Activated naive CD8-positive, alpha-beta T cell treated with anti-CD3 and anti-CD28 coated beads, Interleukin-2, amount 10 ng/mL, durations not matched to agents 7 days and 5 days (primary cell): ENCODE results near the gene KLHL28. TPM values are rescaled to one million over a fixed set of nuclear protein-coding genes. Genes with fewer than 3 reads are reported as not detected.

ENCODE experiments used
- ATAC-seq: fragments of 150-1000 bp; cut with Tn5 transposase; one replicate; pipeline ENCODE4 v1.10.0; 2021; ENCODE audit warnings: low read depth, moderate library complexity
- POLR2A ChIA-PET: fragments of 350-600 bp; sonication (Branson Sonifier 250); formaldehyde crosslinking; loops from one replicate; lab custom pipeline; 2021; ENCODE audit warnings: antibody characterized with exemption; lab: Charles Lee
- DNase-seq: peaks from one replicate; pipeline ENCODE4 v3.0.0; 2021
- H3K27ac Mint-ChIP-seq: one replicate; pipeline ENCODE4 v1.8.0; 2022; ENCODE audit warnings: mild to moderate bottlenecking, mixed read lengths
- H3K27me3 Mint-ChIP-seq: one replicate; pipeline ENCODE4 v1.8.0; 2022; ENCODE audit warnings: mild to moderate bottlenecking, moderate library complexity, mixed read lengths
- H3K36me3 Mint-ChIP-seq: one replicate; pipeline ENCODE4 v1.8.0; 2021; ENCODE audit warnings: mild to moderate bottlenecking, mixed read lengths
- H3K4me1 Mint-ChIP-seq: one replicate; pipeline ENCODE4 v1.8.0; 2021; ENCODE audit warnings: mixed read lengths
- H3K4me3 Mint-ChIP-seq: one replicate; pipeline ENCODE4 v1.8.0; 2022; ENCODE audit warnings: mild to moderate bottlenecking, moderate library complexity, mixed read lengths
- H3K9me3 Mint-ChIP-seq: one replicate; pipeline ENCODE4 v1.8.0; 2021; ENCODE audit warnings: mixed read lengths
- total RNA-seq, 2 experiments: library from RNA; stranded (reverse); gene quantifications; one replicate each; pipeline ENCODE4 v1.2.3, GENCODE V29; 2021

The KLHL28 gene
- total RNA-seq, 2 experiments from 2014 or later: 19.6 to 22.4 TPM

DNA sequence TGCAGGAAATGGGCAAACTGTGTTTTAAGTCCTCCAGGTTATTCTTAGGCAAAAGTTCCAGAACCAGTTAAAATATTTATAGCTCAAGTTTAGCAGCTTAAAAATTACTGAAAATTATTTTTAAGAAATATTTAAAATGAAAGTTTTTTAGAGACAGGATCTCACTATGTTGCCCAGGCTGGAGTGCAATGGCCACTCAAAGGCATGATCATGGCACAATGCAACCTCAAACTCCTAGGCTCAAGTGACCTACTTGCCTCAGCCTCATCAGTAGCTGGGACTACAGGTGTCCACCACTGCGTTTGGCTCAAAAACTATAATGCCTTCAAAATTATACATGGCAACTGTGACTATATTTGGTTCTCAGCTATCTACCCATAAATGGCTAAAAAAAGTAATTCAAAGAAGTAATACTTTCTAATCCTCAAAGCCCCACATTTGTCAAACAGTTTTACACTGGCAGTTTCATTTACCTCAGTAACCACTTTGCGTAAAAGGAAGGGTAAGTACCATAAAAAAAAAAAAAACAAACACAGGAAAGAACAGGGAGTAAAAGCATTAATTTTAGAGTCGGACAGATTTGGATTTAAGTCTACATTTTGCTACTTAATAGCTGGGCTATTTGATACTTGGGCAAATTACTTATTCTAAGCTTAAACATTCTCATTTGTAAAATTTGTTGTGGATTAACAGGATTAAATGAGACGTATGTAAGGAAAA is 9.2 kb downstream of the KLHL28 start:
- POLR2A ChIA-PET: interaction anchor here (1.0 kb wide), 1 partner anchor 9 kb away, joined by 3 read pairs; the partner anchor contains the start of gene KLHL28
- peaks cover 21% of the 10 kb centered on the region for H3K36me3 Mint-ChIP-seq
- no peaks in the 10 kb centered on the region for H3K9me3 Mint-ChIP-seq
- no peak overlapping the region for H3K4me3 Mint-ChIP-seq
- peak overlapping the region; percentile 52 for H3K27ac Mint-ChIP-seq
- H3K27me3 Mint-ChIP-seq: no peaks in the 10 kb centered on the region
- DNase-seq: no peak
- no peak for ATAC-seq
- peaks cover 13% of the 10 kb centered on the region for H3K4me1 Mint-ChIP-seq

GRCh38 chr14:44951051-44951450 is 10.7 kb downstream of the KLHL28 start:
- Mint-ChIP-seq H3K36me3 (peaks cover 27% of the 10 kb centered on the region), H3K4me3 (no peak overlapping the region), H3K4me1 (peaks cover 11% of the 10 kb centered on the region), H3K27me3 (no peaks in the 10 kb centered on the region), H3K9me3 (peaks cover 3% of the 10 kb centered on the region), H3K27ac (no peak overlapping the region)
- ATAC-seq (no peak), DNase-seq (no peak)
- POLR2A ChIA-PET: no interaction called here

- Mint-ChIP-seq H3K27me3 (no peaks in the 10 kb centered on the region), H3K4me3 (no peak overlapping the region), H3K9me3 (peaks cover 7% of the 10 kb centered on the region), H3K36me3 (peaks cover 57% of the 10 kb centered on the region), H3K27ac (no peak overlapping the region), H3K4me1 (peaks cover 3% of the 10 kb centered on the region)
- POLR2A ChIA-PET: interaction anchor here (1.5 kb wide), 1 partner anchor 16 kb away, joined by 4 read pairs; the partner anchor contains the start of genes KLHL28 and TOGARAM1
- no peak for DNase-seq
- no peak for ATAC-seq
Measured at GRCh38 chr14:44945264-44945663, 16.5 kb downstream of the KLHL28 start.

- POLR2A ChIA-PET: no interaction called here
- Mint-ChIP-seq H3K4me3 (no peak overlapping the region), H3K4me1 (peaks cover 3% of the 10 kb centered on the region), H3K27ac (no peak overlapping the region), H3K36me3 (peaks cover 62% of the 10 kb centered on the region), H3K27me3 (no peaks in the 10 kb centered on the region), H3K9me3 (peaks cover 7% of the 10 kb centered on the region)
- DNase-seq: no peak
- no peak for ATAC-seq
Measured at GRCh38 chr14:44944107-44944506, 17.6 kb downstream of the KLHL28 start.

DNA sequence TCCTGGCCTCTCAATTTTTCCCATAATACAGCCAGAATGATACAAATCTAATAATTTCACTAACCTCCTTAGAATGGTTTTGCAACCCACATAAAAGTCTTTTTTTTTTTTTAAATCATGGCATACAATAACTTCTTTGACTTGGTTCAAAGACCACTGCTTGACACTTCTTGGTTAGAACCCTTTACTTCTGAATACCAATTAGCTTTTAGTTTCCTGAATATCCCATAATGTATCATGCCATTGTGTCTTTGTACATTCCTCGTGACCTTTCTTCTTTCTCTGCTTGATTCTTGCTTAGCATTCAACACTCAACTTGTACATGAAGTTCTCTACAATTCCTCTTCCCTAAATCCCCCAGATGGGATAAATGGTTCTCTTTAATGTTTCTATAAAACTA is 19.3 kb downstream of the KLHL28 start:
- Mint-ChIP-seq H3K36me3 (peaks cover 67% of the 10 kb centered on the region), H3K9me3 (peaks cover 14% of the 10 kb centered on the region), H3K4me1 (peaks cover 3% of the 10 kb centered on the region), H3K4me3 (no peak overlapping the region), H3K27me3 (no peaks in the 10 kb centered on the region), H3K27ac (no peak overlapping the region)
- ATAC-seq: no peak
- DNase-seq: no peak
- POLR2A ChIA-PET: no interaction called here

DNA sequence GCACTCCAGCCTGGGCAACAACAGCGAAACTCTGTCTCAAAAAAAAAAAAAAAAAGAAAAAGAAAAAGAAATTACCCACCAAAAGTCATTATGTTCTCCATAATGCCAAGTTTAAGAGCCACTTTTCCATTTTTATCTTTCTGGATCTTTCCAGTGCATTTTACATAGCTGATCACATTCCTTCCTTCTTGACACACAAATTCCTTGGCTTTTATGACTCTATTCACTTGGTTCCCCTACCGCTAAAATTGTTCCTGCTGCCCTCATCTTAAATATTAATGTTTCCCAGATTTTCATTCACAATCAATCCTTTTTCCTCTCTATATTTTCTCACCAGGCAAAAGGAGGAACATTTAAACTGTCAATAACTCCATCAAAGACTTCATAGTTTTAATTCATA is 20.2 kb downstream of the KLHL28 start:
- no peak overlapping the region for H3K27ac Mint-ChIP-seq
- ATAC-seq: no peak

DNA sequence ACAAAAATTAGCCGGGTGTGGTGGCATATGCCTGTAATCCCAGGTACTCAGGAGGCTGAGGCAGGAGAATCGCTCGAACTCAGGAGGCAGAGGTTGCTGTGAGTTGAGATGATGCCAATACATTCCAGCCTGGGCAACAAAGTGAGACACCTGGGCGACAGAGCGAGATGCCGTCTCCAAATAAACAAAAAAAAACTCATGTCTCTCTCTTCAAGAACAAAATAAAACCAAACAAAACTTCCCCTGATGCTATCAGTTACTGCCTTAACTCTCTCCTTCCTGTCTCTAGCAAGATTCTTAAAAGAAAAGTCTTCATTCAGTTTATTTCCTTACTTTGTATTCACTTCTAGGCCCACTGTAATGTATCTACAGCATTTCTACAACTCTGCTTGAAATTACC is 20.8 kb downstream of the KLHL28 start:
- Mint-ChIP-seq H3K27me3 (no peaks in the 10 kb centered on the region), H3K36me3 (peaks cover 71% of the 10 kb centered on the region), H3K9me3 (peaks cover 11% of the 10 kb centered on the region), H3K27ac (peak overlapping the region; percentile 44), H3K4me1 (peaks cover 4% of the 10 kb centered on the region), H3K4me3 (no peak overlapping the region)
- POLR2A ChIA-PET: no interaction called here
- ATAC-seq (no peak), DNase-seq (no peak)

More for the DNA sequence above, 20.2 kb downstream of the KLHL28 start:
- H3K4me3 Mint-ChIP-seq: no peak overlapping the region
- DNase-seq: no peak
- H3K36me3 Mint-ChIP-seq: peaks cover 66% of the 10 kb centered on the region
- POLR2A ChIA-PET: no interaction called here
- no peaks in the 10 kb centered on the region for H3K27me3 Mint-ChIP-seq
- peaks cover 4% of the 10 kb centered on the region for H3K4me1 Mint-ChIP-seq
- peaks cover 11% of the 10 kb centered on the region for H3K9me3 Mint-ChIP-seq

DNA sequence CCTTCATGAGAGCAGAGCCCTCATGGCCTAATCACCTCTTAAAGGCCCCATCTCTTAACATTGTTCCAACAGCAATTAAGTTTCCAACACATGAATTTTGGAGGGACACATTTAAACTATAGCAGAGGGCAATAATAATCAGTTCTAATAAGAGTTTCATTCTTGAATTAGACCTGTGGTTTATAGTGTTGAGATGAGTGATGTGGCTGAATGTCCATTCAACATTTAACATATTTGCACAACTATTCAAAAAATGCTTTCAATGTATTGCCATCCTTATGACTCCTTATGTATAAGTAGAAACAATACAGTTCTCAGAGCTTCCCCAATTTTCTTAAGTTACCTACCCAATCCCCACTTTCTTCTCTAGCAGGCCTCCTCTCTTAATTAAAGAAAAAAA is 21.5 kb downstream of the KLHL28 start:
- Mint-ChIP-seq H3K4me1 (peaks cover 4% of the 10 kb centered on the region), H3K27me3 (no peaks in the 10 kb centered on the region), H3K4me3 (no peak overlapping the region), H3K36me3 (peaks cover 66% of the 10 kb centered on the region), H3K9me3 (peaks cover 11% of the 10 kb centered on the region), H3K27ac (no peak overlapping the region)
- ATAC-seq: no peak
- no peak for DNase-seq
- POLR2A ChIA-PET: no interaction called here

DNA sequence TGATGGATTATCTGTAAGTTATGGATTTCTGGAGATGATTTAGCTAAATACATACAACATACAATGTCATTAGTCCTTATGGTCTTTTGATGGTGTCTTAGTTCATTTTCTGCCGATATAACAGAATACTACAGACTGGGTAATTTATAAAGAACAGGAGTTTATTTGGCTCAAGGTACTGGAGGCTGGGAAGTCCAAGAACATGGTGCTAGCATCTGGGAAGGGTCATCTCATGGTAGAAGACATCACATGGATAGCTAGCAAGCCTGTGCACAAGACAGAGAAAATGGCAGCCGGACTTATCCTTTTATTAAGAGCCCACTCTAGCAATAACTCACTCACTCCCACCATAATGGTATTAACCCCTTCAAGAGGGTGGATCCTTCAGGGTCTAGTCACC is 24.2 kb downstream of the KLHL28 start:
- Mint-ChIP-seq H3K27me3 (no peaks in the 10 kb centered on the region), H3K27ac (no peak overlapping the region), H3K4me1 (peaks cover 4% of the 10 kb centered on the region), H3K9me3 (peaks cover 11% of the 10 kb centered on the region), H3K36me3 (peaks cover 58% of the 10 kb centered on the region), H3K4me3 (no peak overlapping the region)
- DNase-seq: no peak
- POLR2A ChIA-PET: no interaction called here
- no peak for ATAC-seq

DNA sequence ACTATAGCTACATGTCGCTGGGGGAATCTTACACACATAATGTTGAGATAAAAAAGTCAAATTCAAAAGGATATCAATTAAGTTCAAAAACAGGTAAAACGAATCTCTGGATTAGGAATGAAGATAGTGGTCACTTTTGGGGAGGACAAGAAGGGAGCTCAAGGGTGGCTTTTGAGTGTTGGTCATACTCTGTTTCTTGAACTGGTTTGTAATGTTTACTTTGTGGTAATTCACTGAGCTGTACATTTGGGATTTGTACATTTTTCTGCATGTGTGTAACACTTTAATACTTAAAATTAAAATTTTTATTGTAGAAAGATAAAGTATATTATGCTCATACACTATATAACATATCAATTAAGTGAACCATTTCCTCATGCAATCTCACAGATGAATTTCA is 26.6 kb downstream of the KLHL28 start:
- Mint-ChIP-seq H3K27me3 (no peaks in the 10 kb centered on the region), H3K4me1 (peaks cover 5% of the 10 kb centered on the region), H3K4me3 (no peak overlapping the region), H3K9me3 (peaks cover 7% of the 10 kb centered on the region), H3K27ac (no peak overlapping the region), H3K36me3 (peaks cover 42% of the 10 kb centered on the region)
- ATAC-seq (no peak), DNase-seq (no peak)
- POLR2A ChIA-PET: no interaction called here

DNA sequence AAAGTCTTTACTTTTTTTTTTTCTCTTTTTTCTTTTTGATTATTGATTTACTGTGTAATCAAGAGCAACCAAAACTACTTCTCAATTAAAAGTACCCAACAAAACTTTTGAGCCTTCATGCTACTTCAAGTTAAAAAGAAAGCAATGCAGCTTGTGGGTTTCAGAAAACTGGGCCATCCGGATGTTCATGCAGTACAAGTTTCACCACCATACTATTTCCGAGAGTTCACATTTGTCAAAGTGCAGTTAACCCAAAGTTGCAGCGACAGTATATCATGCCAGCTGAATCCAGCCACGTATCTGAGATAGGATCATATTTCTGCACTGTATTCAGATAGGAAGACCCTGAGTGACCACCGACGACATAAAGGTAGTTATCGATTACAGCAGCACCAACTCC is 33.0 kb downstream of the KLHL28 start:
- no peak for ATAC-seq
- POLR2A ChIA-PET: no interaction called here
- Mint-ChIP-seq H3K36me3 (peaks cover 10% of the 10 kb centered on the region), H3K9me3 (no peaks in the 10 kb centered on the region), H3K4me3 (no peak overlapping the region), H3K27me3 (no peaks in the 10 kb centered on the region), H3K4me1 (peaks cover 4% of the 10 kb centered on the region), H3K27ac (no peak overlapping the region)
- no peak for DNase-seq

GRCh38 chr14:44914849-44915248 is 46.9 kb downstream of the KLHL28 start:
- Mint-ChIP-seq H3K4me3 (no peak overlapping the region), H3K9me3 (peaks cover 2% of the 10 kb centered on the region), H3K27ac (no peak overlapping the region), H3K36me3 (peaks cover 6% of the 10 kb centered on the region), H3K4me1 (peaks cover 2% of the 10 kb centered on the region), H3K27me3 (peaks cover 29% of the 10 kb centered on the region)
- no peak for DNase-seq
- POLR2A ChIA-PET: interaction anchor here (2.8 kb wide), 1 partner anchor 47 kb away, joined by 8 read pairs; the partner anchor contains the start of genes KLHL28 and TOGARAM1
- ATAC-seq: no peak

- ATAC-seq (peak; percentile 30), DNase-seq (peak; percentile 29)
- H3K4me3 Mint-ChIP-seq: peak overlapping the region; percentile 52
- peaks cover 6% of the 10 kb centered on the region for H3K36me3 Mint-ChIP-seq
- POLR2A ChIA-PET: interaction anchor here (2.8 kb wide), 1 partner anchor 50 kb away, joined by 8 read pairs; the partner anchor contains the start of genes KLHL28 and TOGARAM1
- H3K9me3 Mint-ChIP-seq: peaks cover 2% of the 10 kb centered on the region
- H3K27ac Mint-ChIP-seq: no peak overlapping the region
- peaks cover 40% of the 10 kb centered on the region for H3K27me3 Mint-ChIP-seq
- H3K4me1 Mint-ChIP-seq: peaks cover 2% of the 10 kb centered on the region
Measured at GRCh38 chr14:44912041-44912869, 49.5 kb downstream of the KLHL28 start.
